Tracheal epithelial cell (primary cell): ENCODE results near the gene PLA2G12A. TPM values are rescaled to one million over a fixed set of nuclear protein-coding genes. Genes with fewer than 3 reads are reported as not detected.

ENCODE experiments used
- total RNA-seq: library from RNA; depleted of rRNA; stranded (reverse); fragments of >200 nt; gene quantifications from 2 replicates; pipeline ENCODE4 v1.2.1, GENCODE V29; 2014

Gene PLA2G12A
- 13.7 and 20.0 TPM in 2 replicates for total RNA-seq

GRCh38 chr4:109729718-109730618 lies at the start of gene PLA2G12A:
Gene PLA2G12A, minus strand, starts transcription at chr4:109730070. Its CDS starts 261 bp downstream, at chr4:109729809.

DNA sequence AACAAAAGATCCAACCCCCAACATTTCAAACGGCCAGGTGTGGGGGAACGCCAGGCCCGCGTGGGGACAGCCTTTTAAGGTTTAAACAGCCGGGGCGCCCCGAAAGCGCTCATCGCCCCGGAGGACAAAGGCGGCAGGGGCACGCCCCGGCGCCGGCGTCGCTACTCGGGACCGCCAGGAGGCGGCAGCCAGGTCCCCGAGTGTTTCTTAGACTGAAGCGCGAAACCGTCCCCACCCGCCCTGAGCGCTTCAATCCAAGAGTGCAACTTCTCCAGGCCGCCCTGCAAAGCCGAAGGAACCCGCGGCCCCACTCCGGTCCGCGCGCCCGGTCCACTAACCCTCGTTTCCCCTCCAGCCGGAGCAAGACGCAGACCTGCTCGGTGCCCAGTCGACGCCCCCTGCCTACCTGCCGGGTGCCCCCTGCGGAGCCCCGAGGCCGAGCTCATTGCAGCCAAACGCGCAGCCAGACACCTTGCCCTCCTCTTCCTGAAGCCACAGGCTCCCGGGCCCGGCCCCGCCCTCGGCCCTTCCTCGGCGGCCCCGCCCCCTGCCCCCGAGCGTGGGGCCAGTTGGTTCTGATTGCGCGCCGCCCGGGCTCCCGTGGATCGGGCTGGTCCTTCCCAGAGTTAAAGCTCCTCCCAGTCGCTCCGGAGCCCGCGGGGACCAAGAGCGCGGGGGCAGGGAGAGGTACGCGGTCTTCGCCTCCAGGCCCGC lies 26.8 kb downstream of the PLA2G12A start, which contains the start of gene CASP6:
Gene CASP6 (minus strand): TSS at position 496 of the 714 bp plus-strand sequence. CDS start 50 bp downstream, at position 446.

Other genes starting within 250 kb of the PLA2G12A start
- 12.0 and 14.3 TPM in 2 replicates for gene MCUB, start 169.8 kb downstream of the PLA2G12A start, total RNA-seq
- gene CASP6, start 26.6 kb downstream of the PLA2G12A start, total RNA-seq: 30.9 and 63.6 TPM in 2 replicates
- gene CFI, start 71.9 kb upstream of the PLA2G12A start, total RNA-seq: 1.1 and 2.9 TPM in 2 replicates
- gene GAR1, start 85.7 kb upstream of the PLA2G12A start, total RNA-seq: 1.7 and 2.3 TPM in 2 replicates
- gene RRH, start 97.9 kb upstream of the PLA2G12A start, total RNA-seq: 0.21 TPM in 1 of 2 replicates, not detected in the other
- 0.21 TPM in 1 of 2 replicates, not detected in the other for gene LRIT3, start 118.0 kb upstream of the PLA2G12A start, total RNA-seq
- 0.48 and 1.3 TPM in 2 replicates for gene EGF, start 182.8 kb upstream of the PLA2G12A start, total RNA-seq